ENCODE results near the gene ANKRD12. TPM values are rescaled to one million over a fixed set of nuclear protein-coding genes. Genes with fewer than 3 reads are reported as not detected.

The ANKRD12 gene
- total RNA-seq, 1 experiment from 2014 or later: 23.5 TPM

- Histone ChIP-seq H4K20me1 (ENCODE audit: insufficient read depth) (no peaks in the 10 kb centered on the region), H3K4me1 (ENCODE audit: control insufficient read depth in 1 of 2, insufficient read depth in 2 of 2, low read length in 2 of 2) (no peaks in the 10 kb centered on the region), H3K4me3 (replicated peaks in 1 of 2; ENCODE audit: low read depth in 1 of 2, low read length in 2 of 2) (no peak overlapping the region), H3K9me3 (ENCODE audit: control insufficient read depth in 1 of 2, insufficient read depth in 1 of 2, low read depth in 1 of 2, low read length in 2 of 2) (peaks cover 0 to 5% of the 10 kb centered on the region in 2 experiments; a peak in 1 of 4 replicates), H3K9ac (ENCODE audit: low read length) (no peak overlapping the region), H3K4me2 (ENCODE audit: low read length) (no peak overlapping the region), H3K27ac (ENCODE audit: low read depth, low read length) (no peak overlapping the region), H3K27me3 (ENCODE audit: insufficient read depth, low read length) (no peaks in the 10 kb centered on the region), H2AFZ (ENCODE audit: low read depth, low read length, poor library complexity, severe bottlenecking) (no peak overlapping the region), H3K36me3 (ENCODE audit: control insufficient read depth in 1 of 2, insufficient read depth in 2 of 2, low read length in 2 of 2) (no peaks in the 10 kb centered on the region), H3K79me2 (ENCODE audit: insufficient read depth, low read length) (no peaks in the 10 kb centered on the region), H3K9me2 (ENCODE audit: insufficient read depth) (no peaks in the 10 kb centered on the region)
- no peak for DNase-seq (ENCODE audit: low read depth, low spot score)
- ChIA-PET POLR2A (no interaction called here), CTCF (no interaction called here), RAD21 (ENCODE audit: low non-redundant PET in 1 of 2, low total read pairs in 2 of 2, uncharacterized antibody in 2 of 2, unreplicated experiment in 2 of 2) (no interaction called here)
- no peak for TF ChIP-seq RAD21 (IDR thresholded peaks at IDR 0.05; ENCODE audit: low read depth)
- TF ChIP-seq CEBPB (IDR thresholded peaks at IDR 0.05; ENCODE audit: low read depth): no peak
- TF ChIP-seq EZH2 (IDR thresholded peaks at IDR 0.05): no peak
- no peak for TF ChIP-seq MAX (IDR thresholded peaks at IDR 0.05)
- no peak for TF ChIP-seq SRF (IDR thresholded peaks at IDR 0.05; ENCODE audit: low read depth)
- TF ChIP-seq REST (IDR thresholded peaks at IDR 0.05; ENCODE audit: low read depth): no peak
- TF ChIP-seq SIN3A (IDR thresholded peaks at IDR 0.05; ENCODE audit: low read depth): no peak
- no TSS peak for BruUV-seq (replicated peaks)
- intact Hi-C loops (cut with micrococcal nuclease): no loop called here
- no peak for ATAC-seq
Measured at GRCh38 chr18:9297007-9297393, 160.4 kb downstream of the ANKRD12 start.
